Mesendoderm (in vitro differentiated cells): ENCODE data around the gene RTN4R.

Experiments
- DNase-seq: peaks from one replicate; pipeline ENCODE4 v3.0.0; 2013
- H2AK5ac ChIP-seq: 2 replicates; pipeline ENCODE4 v1.6.1; 2013; ENCODE audit warnings: low read length, inconsistent platforms
- H2BK120ac ChIP-seq: 2 replicates; pipeline ENCODE4 v1.6.1; 2013; ENCODE audit warnings: low read depth, mild to moderate bottlenecking, low read length, moderate library complexity, mixed read lengths
- H2BK15ac ChIP-seq: replicated peaks from 2 replicates; pipeline ENCODE4 v1.6.1; 2013; ENCODE audit warnings: low read depth, mild to moderate bottlenecking, moderate library complexity
- H2BK5ac ChIP-seq: 2 replicates; pipeline ENCODE4 v1.6.1; 2013; ENCODE audit warnings: low read length, inconsistent platforms
- H3K18ac ChIP-seq: 2 replicates; pipeline ENCODE4 v1.6.1; 2013; ENCODE audit warnings: mild to moderate bottlenecking, low read length, mixed read lengths
- H3K23ac ChIP-seq: one replicate; pipeline ENCODE4 v1.6.1; 2013; ENCODE audit warnings: low read length
- H3K27ac ChIP-seq: 2 replicates; pipeline ENCODE4 v1.5.1; 2013; ENCODE audit warnings: low read depth, mild to moderate bottlenecking, inconsistent platforms, low read length, moderate library complexity
- H3K27me3 ChIP-seq: 2 replicates; pipeline ENCODE4 v1.6.1; 2013; ENCODE audit warnings: low read length, control low read depth, mild to moderate bottlenecking, inconsistent platforms; ENCODE audit not compliant: insufficient read depth, poor library complexity
- H3K36me3 ChIP-seq: 2 replicates; pipeline ENCODE4 v1.6.1; 2013; ENCODE audit warnings: low read length, inconsistent platforms; ENCODE audit not compliant: control insufficient read depth, insufficient read depth
- H3K4ac ChIP-seq: one replicate; pipeline ENCODE4 v1.6.1; 2013; ENCODE audit warnings: low read depth, mild to moderate bottlenecking, low read length, moderate library complexity
- H3K4me1 ChIP-seq: 2 replicates; pipeline ENCODE4 v1.6.1; 2013; ENCODE audit warnings: low read depth, low read length, inconsistent platforms; ENCODE audit not compliant: control insufficient read depth
- H3K4me2 ChIP-seq: 2 replicates; pipeline ENCODE4 v1.6.1; 2013; ENCODE audit warnings: low read length
- H3K4me3 ChIP-seq: 2 replicates; pipeline ENCODE4 v1.5.1; 2013; ENCODE audit warnings: mild to moderate bottlenecking, low read length
- H3K56ac ChIP-seq: one replicate; pipeline ENCODE4 v1.6.1; 2013; ENCODE audit warnings: low read length
- H3K79me1 ChIP-seq: 2 replicates; pipeline ENCODE4 v1.6.1; 2013; ENCODE audit warnings: low read length, inconsistent platforms
- H3K79me2 ChIP-seq: 2 replicates; pipeline ENCODE4 v1.6.1; 2013; ENCODE audit warnings: mild to moderate bottlenecking, low read length; ENCODE audit not compliant: control insufficient read depth, insufficient read depth
- H3K9ac ChIP-seq: 2 replicates; pipeline ENCODE4 v1.6.1; 2013; ENCODE audit warnings: low read length, inconsistent platforms
- H4K5ac ChIP-seq: one replicate; pipeline ENCODE4 v1.6.1; 2013; ENCODE audit warnings: low read length
- H4K8ac ChIP-seq: one replicate; pipeline ENCODE4 v1.6.1; 2013; ENCODE audit warnings: low read depth, mild to moderate bottlenecking, control low read depth, low read length, moderate library complexity
- WGBS: extraction: QIAGEN DNeasy Blood & Tissue Kit; methylation state at CpG from one replicate; pipeline ENCODE4 v1.1.7; 2013; ENCODE audit warnings: low lambda C conversion rate, missing lambda C conversion rate; ENCODE audit not compliant: insufficient coverage; ENCODE audit errors: extremely low coverage; 5-methylcytosine and 5-hydroxymethylcytosine counted together

The RTN4R gene

GRCh38 chr22:20209761-20210250, 58.3 kb downstream of the RTN4R start:
- WGBS = no CpG with 5 or more reads among the region's 11 CpGs
- Histone ChIP-seq H3K56ac (no peak overlapping the region), H3K23ac (no peak overlapping the region), H3K4ac (no peak overlapping the region), H3K79me2 (no peaks in the 10 kb centered on the region), H3K27ac (no peak overlapping the region), H2BK5ac (no peak overlapping the region), H3K79me1 (no peaks in the 10 kb centered on the region), H3K4me2 (no peak overlapping the region), H3K36me3 (no peaks in the 10 kb centered on the region), H3K18ac (no peak overlapping the region), H2BK120ac (no peak overlapping the region), H2BK15ac (no peak overlapping the region), H3K4me3 (no peak overlapping the region), H3K9ac (no peak overlapping the region), H2AK5ac (no peak overlapping the region), H3K4me1 (peaks cover 9% of the 10 kb centered on the region), H4K5ac (no peak overlapping the region), H4K8ac (no peak overlapping the region), H3K27me3 (no peaks in the 10 kb centered on the region)
- no peak for DNase-seq

- Histone ChIP-seq H3K4me2 (no peak overlapping the region), H3K4me1 (peaks cover 16% of the 10 kb centered on the region), H3K27ac (no peak overlapping the region), H2BK120ac (no peak overlapping the region), H4K8ac (no peak overlapping the region), H3K23ac (no peak overlapping the region), H3K56ac (no peak overlapping the region), H4K5ac (no peak overlapping the region), H3K9ac (no peak overlapping the region), H3K36me3 (no peaks in the 10 kb centered on the region), H3K79me1 (no peaks in the 10 kb centered on the region), H3K27me3 (no peaks in the 10 kb centered on the region), H3K18ac (no peak overlapping the region), H3K79me2 (no peaks in the 10 kb centered on the region), H3K4ac (no peak overlapping the region), H2AK5ac (no peak overlapping the region), H3K4me3 (no peak overlapping the region), H2BK5ac (no peak overlapping the region), H2BK15ac (no peak overlapping the region)
- no CpG with 5 or more reads among the region's 15 CpGs for WGBS
- DNase-seq = no peak
Observed at GRCh38 chr22:20208713-20209310, 59.3 kb downstream of the RTN4R start.

- H3K4me1 ChIP-seq = peaks cover 17% of the 10 kb centered on the region
- no peak overlapping the region for H2BK5ac ChIP-seq
- H2BK120ac ChIP-seq = no peak overlapping the region
- H2AK5ac ChIP-seq = no peak overlapping the region
- no peaks in the 10 kb centered on the region for H3K27me3 ChIP-seq
- no peaks in the 10 kb centered on the region for H3K79me1 ChIP-seq
- no peak overlapping the region for H3K23ac ChIP-seq
- H3K4me2 ChIP-seq = no peak overlapping the region
- no peak overlapping the region for H3K4ac ChIP-seq
- no CpG with 5 or more reads among the region's 11 CpGs for WGBS
- H4K5ac ChIP-seq = no peak overlapping the region
- no peak overlapping the region for H3K4me3 ChIP-seq
- no peak overlapping the region for H3K56ac ChIP-seq
- H2BK15ac ChIP-seq = no peak overlapping the region
- no peak overlapping the region for H3K27ac ChIP-seq
- no peak for DNase-seq
- no peak overlapping the region for H3K18ac ChIP-seq
- H3K36me3 ChIP-seq = no peaks in the 10 kb centered on the region
- H4K8ac ChIP-seq = no peak overlapping the region
- H3K79me2 ChIP-seq = no peaks in the 10 kb centered on the region
- no peak overlapping the region for H3K9ac ChIP-seq
Observed at GRCh38 chr22:20207277-20208025, 60.7 kb downstream of the RTN4R start.

DNA sequence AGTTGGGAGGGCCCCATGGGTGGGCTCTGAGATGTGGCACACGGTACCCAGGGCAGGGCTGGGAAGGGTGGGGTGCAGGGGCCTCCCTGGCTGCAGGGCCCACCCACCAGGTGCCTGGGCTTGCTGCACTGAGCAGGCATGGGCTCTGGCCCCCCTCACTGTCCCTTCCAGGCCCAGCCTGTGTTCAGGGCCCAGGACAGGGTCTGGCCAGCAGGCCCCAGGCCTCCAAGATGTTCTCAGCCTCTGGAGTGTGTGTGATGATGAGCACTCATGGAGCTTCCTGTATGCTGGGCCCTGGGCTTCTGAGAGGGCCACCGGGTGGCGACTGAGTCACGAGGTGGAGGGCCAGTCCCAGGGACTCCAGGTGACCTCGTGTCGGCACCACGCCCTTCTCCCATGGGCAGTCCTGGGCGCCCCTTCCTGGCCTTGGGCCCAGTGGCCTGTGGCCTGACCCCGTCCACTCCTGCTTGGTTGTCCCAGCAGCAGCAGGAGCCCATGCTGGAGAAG, 61.4 kb downstream of the RTN4R start:
- Histone ChIP-seq H3K79me2 (no peaks in the 10 kb centered on the region), H3K4me1 (peaks cover 17% of the 10 kb centered on the region), H4K8ac (no peak overlapping the region), H3K23ac (no peak overlapping the region), H3K4me3 (no peak overlapping the region), H2BK120ac (no peak overlapping the region), H3K27me3 (no peaks in the 10 kb centered on the region), H3K56ac (peak overlapping the region; percentile 70), H2BK5ac (no peak overlapping the region), H2BK15ac (no peak overlapping the region), H3K9ac (peak overlapping the region; percentile 19), H3K4me2 (no peak overlapping the region), H3K27ac (no peak overlapping the region), H3K18ac (peak overlapping the region; percentile 9), H2AK5ac (peak overlapping the region; percentile 18), H3K36me3 (no peaks in the 10 kb centered on the region), H3K79me1 (no peaks in the 10 kb centered on the region), H3K4ac (no peak overlapping the region), H4K5ac (no peak overlapping the region)
- WGBS = no CpG with 5 or more reads among the region's 9 CpGs
- DNase-seq = no peak

- Histone ChIP-seq H3K27ac (no peak overlapping the region), H3K79me2 (no peaks in the 10 kb centered on the region)
Observed at GRCh38 chr22:20205964-20206708, 62.0 kb downstream of the RTN4R start.

More at GRCh38 chr22:20205964-20206708, 62.0 kb downstream of the RTN4R start:
- H2AK5ac ChIP-seq = no peak overlapping the region
- no peak overlapping the region for H4K5ac ChIP-seq
- H3K18ac ChIP-seq = peak overlapping the region; percentile 9
- no peak overlapping the region for H4K8ac ChIP-seq
- H3K4me3 ChIP-seq = no peak overlapping the region
- H2BK15ac ChIP-seq = no peak overlapping the region
- no peak overlapping the region for H2BK120ac ChIP-seq
- DNase-seq = peak; percentile 71
- H2BK5ac ChIP-seq = no peak overlapping the region
- H3K4me2 ChIP-seq = peak overlapping the region; percentile 25
- no peak overlapping the region for H3K9ac ChIP-seq
- peak overlapping the region; percentile 70 for H3K56ac ChIP-seq
- H3K4me1 ChIP-seq = peaks cover 16% of the 10 kb centered on the region
- H3K23ac ChIP-seq = no peak overlapping the region
- H3K4ac ChIP-seq = no peak overlapping the region
- no CpG with 5 or more reads among the region's 12 CpGs for WGBS
- no peaks in the 10 kb centered on the region for H3K36me3 ChIP-seq
- no peaks in the 10 kb centered on the region for H3K27me3 ChIP-seq
- H3K79me1 ChIP-seq = no peaks in the 10 kb centered on the region
